ENCODE data around the gene C2CD2.

Gene C2CD2

GRCh38 chr21:41835711-41836154 lies 118.1 kb downstream of the C2CD2 start:
- no peak for TF ChIP-seq FOXP2 (optimal IDR thresholded peaks at IDR 0.05; ENCODE audit: borderline replicate concordance, extremely low read depth, extremely low read length, insufficient read depth)
- no peak for TF ChIP-seq REST (IDR thresholded peaks at IDR 0.05; ENCODE audit: insufficient read depth in 1 of 2, low read depth in 2 of 2, low read length in 2 of 2)
- no peak for TF ChIP-seq TAF1 (IDR thresholded peaks at IDR 0.05; ENCODE audit: borderline replicate concordance, insufficient read depth, low read length)
- no peak for TF ChIP-seq SIN3A (IDR thresholded peaks at IDR 0.05; ENCODE audit: borderline replicate concordance, insufficient read depth, low read length)
- no peak for TF ChIP-seq POLR2AphosphoS5 (IDR thresholded peaks at IDR 0.05; ENCODE audit: low read depth, low read length)

Data from PFSK-1 (cell line).